Measurements from ENCODE around the gene ZNF407. TPM values are rescaled to one million over a fixed set of nuclear protein-coding genes. Genes with fewer than 3 reads are reported as not detected.

Gene ZNF407
- total RNA-seq, 5 donors from 2014 or later (not counting 1 experiment from before 2014, with no cell fraction given) = 22.9 to 37.4 (median 24.4) TPM

- Histone ChIP-seq H3K9me3 (no peaks in the 10 kb centered on the region), H3K27me3 (replicated peaks in 1 of 2; ENCODE audit: control insufficient read depth in 2 of 2, extremely low read depth in 1 of 2, insufficient read depth in 2 of 2, low read length in 1 of 2) (no peaks in the 10 kb centered on the region), H3K36me3 (ENCODE audit: control insufficient read depth in 2 of 2, extremely low read depth in 1 of 2, insufficient read depth in 1 of 2, low read length in 1 of 2) (no peaks in the 10 kb centered on the region), H3K4me1 (ENCODE audit: control insufficient read depth in 1 of 2, extremely low read depth in 1 of 2, insufficient read depth in 2 of 2, low read length in 2 of 2) (peaks cover 2 to 4% of the 10 kb centered on the region in 2 experiments), H3K4me3 (ENCODE audit: control insufficient read depth in 1 of 2, extremely low read depth in 1 of 2, low read length in 1 of 2) (no peak overlapping the region), H3K27ac (ENCODE audit: low read length) (no peak overlapping the region)
- Mint-ChIP-seq H3K4me3 (no peak overlapping the region), H3K27me3 (no peaks in the 10 kb centered on the region), H3K9me3 (no peaks in the 10 kb centered on the region), H3K4me1 (peaks cover 17 to 22% (median 19%) of the 10 kb centered on the region in 3 donors), H3K27ac (no peak overlapping the region), H3K36me3 (no peaks in the 10 kb centered on the region)
- CTCF ChIA-PET = no interaction called here
- DNase-seq = no peak
- WGBS (ENCODE audit: insufficient coverage) = 58% methylated on average over 6 of the region's 7 CpGs
- no peak for ATAC-seq (replicated peaks in 1 of 4)
- POLR2A ChIA-PET = no interaction called here
Measured at GRCh38 chr18:74616494-74616893, 18.8 kb downstream of the ZNF407 start.

- no peaks in the 10 kb centered on the region for H3K27me3 ChIP-seq (replicated peaks in 1 of 2; ENCODE audit: control insufficient read depth in 2 of 2, extremely low read depth in 1 of 2, insufficient read depth in 2 of 2, low read length in 1 of 2)
- POLR2A ChIA-PET = no interaction called here
- DNase-seq = no peak
- Mint-ChIP-seq H3K4me3 (no peak overlapping the region), H3K4me1 (peaks cover 11 to 17% (median 11%) of the 10 kb centered on the region in 3 donors), H3K9me3 (no peaks in the 10 kb centered on the region), H3K27me3 (no peaks in the 10 kb centered on the region), H3K36me3 (no peaks in the 10 kb centered on the region), H3K27ac (no peak overlapping the region)
- CTCF ChIA-PET = interaction anchor here in 1 of 2 donors (0.7 kb wide), 1 partner anchor 748 kb away, joined by 3 read pairs; no protein-coding TSS in a partner anchor
- no peaks in the 10 kb centered on the region for H3K36me3 ChIP-seq (ENCODE audit: control insufficient read depth in 2 of 2, extremely low read depth in 1 of 2, insufficient read depth in 1 of 2, low read length in 1 of 2)
- no peak overlapping the region for H3K4me3 ChIP-seq (ENCODE audit: control insufficient read depth in 1 of 2, extremely low read depth in 1 of 2, low read length in 1 of 2)
- no peaks in the 10 kb centered on the region for H3K9me3 ChIP-seq
- H3K4me1 ChIP-seq (ENCODE audit: control insufficient read depth in 1 of 2, extremely low read depth in 1 of 2, insufficient read depth in 2 of 2, low read length in 2 of 2) = peaks cover 2 to 11% of the 10 kb centered on the region in 2 experiments
- H3K27ac ChIP-seq (ENCODE audit: low read length) = no peak overlapping the region
- WGBS (ENCODE audit: insufficient coverage) = 86% methylated on average over 1 of the region's 2 CpGs
- no peak for ATAC-seq (replicated peaks in 1 of 4)
Measured at GRCh38 chr18:74617486-74617885, 19.8 kb downstream of the ZNF407 start.

- Mint-ChIP-seq H3K27me3 (no peaks in the 10 kb centered on the region), H3K27ac (no peak overlapping the region), H3K9me3 (no peaks in the 10 kb centered on the region), H3K4me1 (peaks cover 3 to 20% (median 13%) of the 10 kb centered on the region in 3 donors), H3K4me3 (no peak overlapping the region), H3K36me3 (no peaks in the 10 kb centered on the region)
- H3K36me3 ChIP-seq (ENCODE audit: control insufficient read depth in 2 of 2, extremely low read depth in 1 of 2, insufficient read depth in 1 of 2, low read length in 1 of 2) = no peaks in the 10 kb centered on the region
- ChIA-PET POLR2A (no interaction called here), CTCF (no interaction called here)
- H3K9me3 ChIP-seq = no peaks in the 10 kb centered on the region
- ATAC-seq (replicated peaks in 1 of 4) (peak in 2 of 4 experiments; percentile 32 to 33), DNase-seq (no peak)
- no peak overlapping the region for H3K4me3 ChIP-seq (ENCODE audit: control insufficient read depth in 1 of 2, extremely low read depth in 1 of 2, low read length in 1 of 2)
- H3K27ac ChIP-seq (ENCODE audit: low read length) = no peak overlapping the region
- WGBS (ENCODE audit: insufficient coverage) = 55% methylated on average over 4 of the region's 9 CpGs
- H3K27me3 ChIP-seq (replicated peaks in 1 of 2; ENCODE audit: control insufficient read depth in 2 of 2, extremely low read depth in 1 of 2, insufficient read depth in 2 of 2, low read length in 1 of 2) = no peaks in the 10 kb centered on the region
- peaks cover 2 to 17% of the 10 kb centered on the region in 2 experiments for H3K4me1 ChIP-seq (ENCODE audit: control insufficient read depth in 1 of 2, extremely low read depth in 1 of 2, insufficient read depth in 2 of 2, low read length in 2 of 2)
Measured at GRCh38 chr18:74622072-74622471, 24.4 kb downstream of the ZNF407 start.

- Mint-ChIP-seq H3K27ac (no peak overlapping the region), H3K36me3 (no peaks in the 10 kb centered on the region)
- 89% methylated on average over 20 of the region's 24 CpGs for WGBS (ENCODE audit: insufficient coverage)
Measured at GRCh38 chr18:74623047-74623816, 25.6 kb downstream of the ZNF407 start.

GRCh38 chr18:74624466-74624865 is 26.8 kb downstream of the ZNF407 start:
- H3K4me1 Mint-ChIP-seq = peaks cover 14 to 20% (median 18%) of the 10 kb centered on the region in 3 donors
- 68% methylated on average over 3 of the region's 8 CpGs for WGBS (ENCODE audit: insufficient coverage)
- H3K36me3 Mint-ChIP-seq = no peaks in the 10 kb centered on the region
- Histone ChIP-seq H3K27ac (ENCODE audit: low read length) (no peak overlapping the region), H3K4me1 (ENCODE audit: control insufficient read depth in 1 of 2, extremely low read depth in 1 of 2, insufficient read depth in 2 of 2, low read length in 2 of 2) (peaks cover 2 to 17% of the 10 kb centered on the region in 2 experiments), H3K4me3 (ENCODE audit: control insufficient read depth in 1 of 2, extremely low read depth in 1 of 2, low read length in 1 of 2) (no peak overlapping the region), H3K27me3 (replicated peaks in 1 of 2; ENCODE audit: control insufficient read depth in 2 of 2, extremely low read depth in 1 of 2, insufficient read depth in 2 of 2, low read length in 1 of 2) (no peaks in the 10 kb centered on the region), H3K9me3 (no peaks in the 10 kb centered on the region), H3K36me3 (ENCODE audit: control insufficient read depth in 2 of 2, extremely low read depth in 1 of 2, insufficient read depth in 1 of 2, low read length in 1 of 2) (no peaks in the 10 kb centered on the region)
- CTCF ChIA-PET = interaction anchor here (0.9 to 1.3 kb wide), 4 partner anchors 7 to 28 kb away, joined by 3 to 6 read pairs (median 4); no protein-coding TSS in a partner anchor
- no peak overlapping the region for H3K4me3 Mint-ChIP-seq
- no peak overlapping the region for H3K27ac Mint-ChIP-seq
- DNase-seq (no peak), ATAC-seq (replicated peaks in 1 of 4) (no peak)
- H3K9me3 Mint-ChIP-seq = no peaks in the 10 kb centered on the region
- POLR2A ChIA-PET = no interaction called here
- H3K27me3 Mint-ChIP-seq = no peaks in the 10 kb centered on the region

More at GRCh38 chr18:74623047-74623816, 25.6 kb downstream of the ZNF407 start:
- H3K4me3 Mint-ChIP-seq = no peak overlapping the region
- Histone ChIP-seq H3K4me3 (ENCODE audit: control insufficient read depth in 1 of 2, extremely low read depth in 1 of 2, low read length in 1 of 2) (no peak overlapping the region), H3K4me1 (ENCODE audit: control insufficient read depth in 1 of 2, extremely low read depth in 1 of 2, insufficient read depth in 2 of 2, low read length in 2 of 2) (peaks cover 2 to 17% of the 10 kb centered on the region in 2 experiments), H3K27me3 (replicated peaks in 1 of 2; ENCODE audit: control insufficient read depth in 2 of 2, extremely low read depth in 1 of 2, insufficient read depth in 2 of 2, low read length in 1 of 2) (no peaks in the 10 kb centered on the region), H3K27ac (ENCODE audit: low read length) (no peak overlapping the region), H3K9me3 (no peaks in the 10 kb centered on the region), H3K36me3 (ENCODE audit: control insufficient read depth in 2 of 2, extremely low read depth in 1 of 2, insufficient read depth in 1 of 2, low read length in 1 of 2) (no peaks in the 10 kb centered on the region)
- ChIA-PET CTCF (interaction anchor here (0.6 to 1.4 kb wide), 11 partner anchors 8 to 1733 kb away, joined by 3 to 6 read pairs (median 4); no protein-coding TSS in a partner anchor), POLR2A (no interaction called here)
- peaks cover 13 to 22% (median 18%) of the 10 kb centered on the region in 3 donors for H3K4me1 Mint-ChIP-seq
- peak in 31 of 35 experiments; percentile 14 to 67 (median 38) for DNase-seq
- no peaks in the 10 kb centered on the region for H3K9me3 Mint-ChIP-seq
- ATAC-seq (replicated peaks in 1 of 4) = no peak
- no peaks in the 10 kb centered on the region for H3K27me3 Mint-ChIP-seq

- DNase-seq (no peak), ATAC-seq (replicated peaks in 1 of 4) (no peak)
- peaks cover 5 to 17% of the 10 kb centered on the region in 2 experiments for H3K4me1 ChIP-seq (ENCODE audit: control insufficient read depth in 1 of 2, extremely low read depth in 1 of 2, insufficient read depth in 2 of 2, low read length in 2 of 2)
- peaks cover 18 to 23% (median 21%) of the 10 kb centered on the region in 3 donors for H3K4me1 Mint-ChIP-seq
- no peak overlapping the region for H3K27ac Mint-ChIP-seq
- POLR2A ChIA-PET = no interaction called here
- no peak overlapping the region for H3K4me3 Mint-ChIP-seq
- H3K27me3 ChIP-seq (replicated peaks in 1 of 2; ENCODE audit: control insufficient read depth in 2 of 2, extremely low read depth in 1 of 2, insufficient read depth in 2 of 2, low read length in 1 of 2) = no peaks in the 10 kb centered on the region
- no peaks in the 10 kb centered on the region for H3K36me3 Mint-ChIP-seq
- no peak overlapping the region for H3K4me3 ChIP-seq (ENCODE audit: control insufficient read depth in 1 of 2, extremely low read depth in 1 of 2, low read length in 1 of 2)
- CTCF ChIA-PET = no interaction called here
- no peaks in the 10 kb centered on the region for H3K27me3 Mint-ChIP-seq
- H3K27ac ChIP-seq (ENCODE audit: low read length) = no peak overlapping the region
- WGBS (ENCODE audit: insufficient coverage) = 93% methylated on average over 4 of the region's 5 CpGs
- no peaks in the 10 kb centered on the region for H3K9me3 ChIP-seq
- no peaks in the 10 kb centered on the region for H3K36me3 ChIP-seq (ENCODE audit: control insufficient read depth in 2 of 2, extremely low read depth in 1 of 2, insufficient read depth in 1 of 2, low read length in 1 of 2)
- no peaks in the 10 kb centered on the region for H3K9me3 Mint-ChIP-seq
Measured at GRCh38 chr18:74625157-74625556, 27.5 kb downstream of the ZNF407 start.
